SU-DHL-6 (cell line): ENCODE data around the gene UNK.

Experiments used
- CTCF ChIP-seq: fragments of 200-600 bp; sonication (generic); IDR thresholded peaks from one replicate; pipeline ENCODE4 v1.5.1; 2017; ENCODE audit warnings: antibody characterized with exemption, mild to moderate bottlenecking, low read length, moderate library complexity; ENCODE audit not compliant: insufficient read depth, poor library complexity, severe bottlenecking
- EZH2phosphoT487 ChIP-seq: fragments of 200-600 bp; sonication (generic), shearing (Covaris generic); conservative IDR thresholded peaks from 2 replicates; pipeline ENCODE4 v1.6.1; 2018; ENCODE audit warnings: mild to moderate bottlenecking, antibody characterized with exemption, low read length, moderate library complexity, mixed read lengths

- TF ChIP-seq CTCF: no peak
- no peak for TF ChIP-seq EZH2phosphoT487
These were observed 5.2 kb upstream of the UNK start for GRCh38 chr17:75779250-75779986.
